ENCODE data around the gene VPS51.

DNA sequence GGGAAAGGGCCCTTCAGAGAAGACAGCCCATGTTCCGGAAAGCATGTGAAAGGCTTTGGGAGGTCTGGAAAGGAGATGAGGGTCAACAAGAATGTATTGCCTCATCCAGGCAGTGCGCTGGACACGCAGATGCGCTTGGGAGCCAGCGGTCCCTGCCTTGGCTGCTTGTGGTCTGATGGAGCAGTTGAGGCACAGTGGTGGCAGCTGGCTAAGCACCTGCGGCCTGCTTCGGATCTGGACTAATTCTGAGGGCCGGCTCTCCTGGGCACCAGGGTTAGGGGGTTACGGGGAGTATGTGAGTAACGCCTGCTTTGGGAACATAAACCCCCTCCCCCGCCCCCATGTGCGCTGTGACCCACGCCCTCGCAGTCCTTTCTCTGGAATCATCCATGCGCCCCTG is 11.1 kb downstream of the VPS51 start:
- TF ChIP-seq, protein P1, sequence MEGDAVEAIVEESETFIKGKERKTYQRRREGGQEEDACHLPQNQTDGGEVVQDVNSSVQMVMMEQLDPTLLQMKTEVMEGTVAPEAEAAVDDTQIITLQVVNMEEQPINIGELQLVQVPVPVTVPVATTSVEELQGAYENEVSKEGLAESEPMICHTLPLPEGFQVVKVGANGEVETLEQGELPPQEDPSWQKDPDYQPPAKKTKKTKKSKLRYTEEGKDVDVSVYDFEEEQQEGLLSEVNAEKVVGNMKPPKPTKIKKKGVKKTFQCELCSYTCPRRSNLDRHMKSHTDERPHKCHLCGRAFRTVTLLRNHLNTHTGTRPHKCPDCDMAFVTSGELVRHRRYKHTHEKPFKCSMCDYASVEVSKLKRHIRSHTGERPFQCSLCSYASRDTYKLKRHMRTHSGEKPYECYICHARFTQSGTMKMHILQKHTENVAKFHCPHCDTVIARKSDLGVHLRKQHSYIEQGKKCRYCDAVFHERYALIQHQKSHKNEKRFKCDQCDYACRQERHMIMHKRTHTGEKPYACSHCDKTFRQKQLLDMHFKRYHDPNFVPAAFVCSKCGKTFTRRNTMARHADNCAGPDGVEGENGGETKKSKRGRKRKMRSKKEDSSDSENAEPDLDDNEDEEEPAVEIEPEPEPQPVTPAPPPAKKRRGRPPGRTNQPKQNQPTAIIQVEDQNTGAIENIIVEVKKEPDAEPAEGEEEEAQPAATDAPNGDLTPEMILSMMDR (conservative IDR thresholded peaks at IDR 0.05; ENCODE audit: low read length) = no peak
- no peak for TF ChIP-seq EZH2phosphoT487 (IDR thresholded peaks at IDR 0.05; ENCODE audit: borderline replicate concordance, low read depth, low read length)

Measured in OCI-LY7 (cell line).